A673 (cell line): ENCODE data around the gene CYP2E1. TPM values are rescaled to one million over a fixed set of nuclear protein-coding genes. Genes with fewer than 3 reads are reported as not detected.
"Not testable (repeated sequence)": the region's sequence is repeated elsewhere in the genome, so short reads cannot be mapped to it uniquely, and the experiment has no call there.

Experiments
- BruUV-seq: library from RNA; stranded (reverse); fragments of 400-500 nt; replicated peaks from 2 replicates; lab custom pipeline; 2021; lab: Mats Ljungman, UMichigan
- CTCF ChIA-PET: fragments of 300-600 bp; sonication (Branson Sonifier 250); formaldehyde crosslinking; loops from one replicate; lab custom pipeline; 2022; ENCODE audit warnings: antibody characterized with exemption; lab: Charles Lee
- POLR2A ChIA-PET: fragments of 300-600 bp; sonication (Branson Sonifier 250); formaldehyde crosslinking; loops from one replicate; lab custom pipeline; 2022; ENCODE audit warnings: antibody characterized with exemption; ENCODE audit not compliant: low non-redundant PET; lab: Charles Lee
- DNase-seq: peaks from one replicate; pipeline ENCODE4 v3.0.0-alpha.2; 2015; ENCODE audit warnings: low spot score
- H3K27ac ChIP-seq: fragments of 200-600 bp; sonication (generic); 2 replicates; pipeline ENCODE4 v1.5.1; 2016; ENCODE audit warnings: mixed run types, low read depth, mild to moderate bottlenecking, mixed read lengths, antibody characterized with exemption, low read length; ENCODE audit not compliant: poor library complexity, severe bottlenecking
- H3K27me3 ChIP-seq: fragments of 200-600 bp; sonication (generic); replicated peaks from 2 replicates; pipeline ENCODE4 v1.6.1; 2017; ENCODE audit warnings: mixed run types, low read depth, mild to moderate bottlenecking, mixed read lengths, antibody characterized with exemption, low read length; ENCODE audit not compliant: insufficient read depth, poor library complexity
- H3K36me3 ChIP-seq: fragments of 200-600 bp; sonication (generic); 2 replicates; pipeline ENCODE4 v1.6.1; 2016; ENCODE audit warnings: mixed run types, mild to moderate bottlenecking, mixed read lengths, antibody characterized with exemption, low read length; ENCODE audit not compliant: insufficient read depth, poor library complexity, severe bottlenecking
- H3K4me1 ChIP-seq: fragments of 200-600 bp; sonication (generic); 2 replicates; pipeline ENCODE4 v1.6.1; 2017; ENCODE audit warnings: mixed run types, mild to moderate bottlenecking, mixed read lengths, antibody characterized with exemption, low read length; ENCODE audit not compliant: insufficient read depth, poor library complexity, severe bottlenecking
- H3K4me3 ChIP-seq: fragments of 200-600 bp; sonication (generic); 2 replicates; pipeline ENCODE4 v1.5.1; 2016; ENCODE audit warnings: low read depth, mixed run types, mild to moderate bottlenecking, mixed read lengths, low read length; ENCODE audit not compliant: poor library complexity, severe bottlenecking
- H3K9me3 ChIP-seq: fragments of 200-600 bp; sonication (generic); 2 replicates; pipeline ENCODE4 v1.6.1; 2016; ENCODE audit warnings: mixed run types, low read depth, mild to moderate bottlenecking, mixed read lengths, antibody characterized with exemption, low read length; ENCODE audit not compliant: poor library complexity, severe bottlenecking
- CTCF ChIP-seq: fragments of 300-800, 200-600 bp; sonication (generic); conservative IDR thresholded peaks from 2 replicates; pipeline ENCODE4 v1.5.1; 2017; ENCODE audit warnings: low read depth, mild to moderate bottlenecking, antibody characterized with exemption, low read length, moderate library complexity, mixed read lengths
- EZH2 ChIP-seq: fragments of 200-600 bp; sonication (generic); IDR thresholded peaks from 2 replicates; pipeline ENCODE4 v1.6.1; 2017; ENCODE audit warnings: borderline replicate concordance, low read depth, mild to moderate bottlenecking, mixed read lengths, antibody characterized with exemption, low read length; ENCODE audit not compliant: poor library complexity, severe bottlenecking
- intact Hi-C: fragments of 100-400 bp; cut with micrococcal nuclease; formaldehyde crosslinking; loops from one replicate; pipeline ENCODE4 v1.10.0; 2022; ENCODE audit not compliant: unreplicated experiment
- total RNA-seq: library from RNA; stranded (reverse); gene quantifications from 2 replicates; pipeline ENCODE4 v1.2.3, GENCODE V29; 2021

The CYP2E1 gene
- total RNA-seq, 1 experiment from 2014 or later = 0.49 TPM

GRCh38 chr10:133489816-133490588 is 37.2 kb upstream of the CYP2E1 start:
- peaks cover 6% of the 10 kb centered on the region for H3K27me3 ChIP-seq
- no peak overlapping the region for H3K27ac ChIP-seq
- ChIA-PET CTCF (no interaction called here), POLR2A (no interaction called here)
- no peaks in the 10 kb centered on the region for H3K4me1 ChIP-seq
- BruUV-seq = no TSS peak
- intact Hi-C loops = no loop called here
- TF ChIP-seq CTCF (no peak), EZH2 (no peak)
- peaks cover 7% of the 10 kb centered on the region for H3K9me3 ChIP-seq
- H3K36me3 ChIP-seq = no peaks in the 10 kb centered on the region
- H3K4me3 ChIP-seq = no peak overlapping the region
- DNase-seq = no peak

GRCh38 chr10:133493562-133493961 is 33.6 kb upstream of the CYP2E1 start:
- H3K27ac ChIP-seq, POLR2A ChIA-PET, H3K27me3 ChIP-seq, H3K4me3 ChIP-seq, H3K9me3 ChIP-seq, CTCF ChIA-PET, intact Hi-C loops, DNase-seq, BruUV-seq, H3K36me3 ChIP-seq, H3K4me1 ChIP-seq: not testable (repeated sequence)

GRCh38 chr10:133497363-133497762 is 29.8 kb upstream of the CYP2E1 start:
- POLR2A ChIA-PET, H3K4me3 ChIP-seq, H3K4me1 ChIP-seq, H3K9me3 ChIP-seq, H3K27ac ChIP-seq, intact Hi-C loops, H3K27me3 ChIP-seq, H3K36me3 ChIP-seq, BruUV-seq: not testable (repeated sequence)
- CTCF ChIA-PET = interaction anchor here (0.6 kb wide), 1 partner anchor 273 kb away, joined by 4 read pairs; no protein-coding TSS in a partner anchor
- TF ChIP-seq CTCF = peak; percentile 45
- peak; percentile 10 for DNase-seq

- H3K27ac ChIP-seq, CTCF ChIA-PET, POLR2A ChIA-PET, BruUV-seq, H3K4me3 ChIP-seq, H3K9me3 ChIP-seq, H3K4me1 ChIP-seq, DNase-seq, H3K27me3 ChIP-seq, intact Hi-C loops, H3K36me3 ChIP-seq: not testable (repeated sequence)
Measured at GRCh38 chr10:133499176-133499575, 28.0 kb upstream of the CYP2E1 start.

GRCh38 chr10:133500897-133501296 is 26.3 kb upstream of the CYP2E1 start:
- CTCF ChIA-PET, intact Hi-C loops, H3K9me3 ChIP-seq, H3K27me3 ChIP-seq, H3K4me3 ChIP-seq, H3K27ac ChIP-seq, H3K36me3 ChIP-seq, DNase-seq, H3K4me1 ChIP-seq, POLR2A ChIA-PET, BruUV-seq: not testable (repeated sequence)
